ELF-1 (cell line): ENCODE data around the gene SMLR1.
A peak's percentile ranks its signal among the peaks of the same experiment; 100 is the strongest.

ENCODE experiments used
- DNase-seq: peaks from one replicate; pipeline ENCODE4 v3.0.0-alpha.2; 2016; ENCODE audit warnings: low read depth, low spot score

Gene SMLR1

DNA sequence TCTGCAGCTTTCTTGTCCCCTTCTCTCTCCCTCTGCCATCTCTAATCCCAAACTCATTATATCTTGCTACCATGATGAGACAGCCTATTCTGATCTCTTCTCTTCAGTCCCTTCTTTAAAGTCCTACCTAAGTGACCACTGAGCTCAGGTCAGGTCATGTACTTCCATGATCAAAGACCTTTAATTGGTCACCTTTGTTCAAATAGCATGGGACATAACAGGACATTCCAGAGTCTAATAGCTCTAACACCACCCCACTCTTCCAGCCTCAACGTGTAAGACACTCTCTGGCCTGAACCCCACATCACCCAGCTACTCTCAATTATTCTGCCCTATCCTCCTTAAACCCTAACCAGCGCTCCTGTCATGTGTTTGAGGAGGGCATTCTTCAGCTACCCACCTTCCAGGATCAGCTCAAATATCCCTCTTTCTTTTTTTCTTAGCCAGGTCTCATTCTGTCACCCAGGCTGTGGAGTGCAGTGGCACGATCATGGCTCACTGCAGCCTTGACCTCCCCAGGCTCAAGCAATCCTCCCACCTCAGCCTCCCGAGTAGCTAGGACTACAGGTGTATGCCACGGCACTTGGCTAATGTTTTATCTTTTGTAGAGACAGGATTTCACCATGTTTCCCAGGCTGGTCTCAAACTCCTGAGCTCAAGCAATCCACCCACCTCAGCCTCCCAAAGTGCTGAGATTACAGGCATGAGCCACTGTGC lies 2.1 kb upstream of the SMLR1 start:
- DNase-seq = no peak

DNA sequence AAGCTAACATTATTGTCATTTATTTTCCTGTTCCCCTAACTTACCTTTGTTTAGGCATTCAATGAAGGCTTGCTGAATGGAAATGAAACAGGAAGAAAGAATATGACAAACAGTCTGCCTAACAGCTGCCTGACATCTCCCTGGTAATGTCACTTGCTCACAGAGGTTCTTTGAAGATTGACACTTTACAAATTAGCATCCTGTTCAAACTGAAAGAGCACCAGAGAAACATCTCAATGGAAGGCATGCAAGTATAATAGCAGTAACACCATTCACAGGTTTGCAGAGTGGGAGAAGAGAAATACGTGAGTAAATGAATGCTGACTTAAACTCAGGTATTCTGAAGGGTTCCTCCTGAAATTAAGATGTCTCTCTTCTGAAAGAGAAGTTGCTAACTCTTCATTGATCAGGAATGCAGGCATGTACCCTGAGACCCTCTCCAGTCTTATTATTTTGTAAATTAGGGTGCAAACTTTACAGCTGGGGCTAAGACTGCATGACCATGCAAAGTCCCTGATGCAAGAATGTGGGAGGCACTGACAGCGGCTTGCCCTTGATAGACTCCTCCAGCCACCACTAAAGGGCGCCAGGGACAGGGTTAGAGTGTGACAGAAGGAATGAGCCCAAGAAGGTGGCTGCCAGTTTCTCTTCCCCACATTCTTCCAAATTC lies 1.3 kb upstream of the SMLR1 start:
- peak; percentile 31 for DNase-seq

DNA sequence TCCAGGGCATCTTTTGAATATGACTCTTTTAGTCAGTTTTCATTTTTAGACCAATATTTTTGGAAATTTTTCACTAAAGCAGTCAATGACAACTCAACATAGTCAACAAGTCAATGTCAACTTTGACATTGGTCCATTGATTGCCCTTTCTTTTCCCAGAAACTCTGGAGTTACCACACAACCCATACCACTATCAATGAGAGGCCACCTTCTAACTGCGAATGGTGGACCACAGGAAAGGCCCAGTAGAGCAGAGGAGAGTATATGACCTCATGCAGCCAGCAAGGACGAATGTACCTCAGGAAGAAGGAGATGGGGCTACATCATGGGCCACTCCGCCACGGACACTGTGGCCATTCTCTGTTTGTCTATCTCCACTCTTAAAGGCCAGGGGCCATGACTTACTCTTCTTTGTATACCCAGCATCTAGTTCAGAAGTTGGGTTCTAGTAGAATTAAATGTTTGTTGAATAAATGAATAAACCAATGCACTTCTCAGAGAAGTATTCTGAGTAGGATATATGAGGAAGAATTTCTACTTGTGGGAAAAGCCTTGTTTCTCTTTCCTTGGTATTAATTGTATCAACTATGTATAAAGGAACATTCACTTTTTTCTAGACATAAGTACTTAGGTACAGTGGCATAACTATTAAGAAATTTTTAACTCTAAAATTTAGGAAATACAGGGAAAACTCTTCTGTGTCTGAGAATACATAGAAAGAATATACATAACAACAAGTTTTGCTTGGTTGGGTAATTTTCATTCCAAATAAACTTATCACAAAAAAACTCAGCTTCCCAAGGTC lies 562 bp upstream of the SMLR1 start:
- no peak for DNase-seq

DNA sequence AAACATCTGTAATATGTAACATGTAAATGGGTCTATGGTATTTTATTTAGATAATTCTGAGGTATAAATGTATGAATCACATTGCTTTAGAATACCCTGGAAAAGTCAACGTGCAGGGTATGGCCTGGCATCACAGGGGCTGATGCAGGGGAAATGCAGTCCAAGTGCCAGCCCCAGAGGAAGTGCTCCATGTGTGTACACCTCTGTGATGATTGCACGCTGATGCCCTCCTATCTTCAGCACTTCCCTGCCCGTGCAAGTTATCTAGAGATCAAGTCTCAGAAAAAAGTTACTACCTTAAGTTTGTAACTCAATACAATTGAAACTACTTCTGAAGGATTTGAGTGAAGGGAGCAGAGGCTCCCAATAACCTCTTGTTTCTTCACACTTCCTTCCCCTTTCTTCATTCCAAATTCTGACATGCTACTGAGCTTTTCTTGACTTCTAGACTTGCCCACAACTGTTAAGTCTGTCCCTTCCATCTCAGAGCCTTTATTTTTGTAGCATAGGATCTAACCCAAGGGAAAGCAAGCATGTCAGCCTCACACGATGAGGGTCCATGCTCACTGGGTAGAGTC lies 2.2 kb downstream of the SMLR1 start:
- no peak for DNase-seq

DNA sequence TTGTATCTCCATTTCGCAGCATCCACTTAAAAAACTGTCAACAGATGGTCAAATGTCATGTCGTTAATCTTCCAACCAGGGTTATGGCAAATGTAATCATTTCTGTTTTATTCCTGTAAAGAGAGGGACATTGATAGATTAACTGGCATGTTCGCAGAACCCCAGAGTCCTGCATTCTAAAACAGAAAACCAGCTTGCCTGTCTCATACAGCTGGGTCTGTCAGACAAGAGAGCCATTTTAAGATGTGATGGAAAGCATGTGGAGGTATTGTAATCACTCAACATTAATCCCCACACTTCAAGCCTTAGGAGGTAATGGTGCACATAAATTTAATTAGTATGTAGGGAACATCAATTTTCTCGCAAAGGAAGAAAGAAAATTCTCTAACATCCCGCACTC lies 4.4 kb downstream of the SMLR1 start:
- DNase-seq = no peak

DNA sequence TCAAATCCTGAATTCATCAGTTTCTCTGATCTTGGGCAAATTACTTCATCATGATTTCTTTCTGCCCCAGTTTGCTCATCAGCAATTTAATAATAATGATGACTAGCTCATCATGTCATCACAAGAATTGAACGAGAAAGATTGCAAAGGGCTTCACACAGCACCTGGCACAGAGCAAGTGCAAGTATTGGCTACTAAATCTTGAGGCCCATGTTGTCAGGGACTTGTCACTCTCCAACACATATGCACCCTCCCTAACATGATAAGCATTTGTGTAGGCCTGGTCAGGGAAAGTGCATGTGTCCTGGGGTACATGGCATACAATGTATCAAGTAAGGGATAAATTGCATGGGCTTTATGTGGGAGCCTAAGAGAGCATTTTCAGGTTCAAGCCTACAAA lies 6.4 kb downstream of the SMLR1 start:
- DNase-seq = no peak

DNA sequence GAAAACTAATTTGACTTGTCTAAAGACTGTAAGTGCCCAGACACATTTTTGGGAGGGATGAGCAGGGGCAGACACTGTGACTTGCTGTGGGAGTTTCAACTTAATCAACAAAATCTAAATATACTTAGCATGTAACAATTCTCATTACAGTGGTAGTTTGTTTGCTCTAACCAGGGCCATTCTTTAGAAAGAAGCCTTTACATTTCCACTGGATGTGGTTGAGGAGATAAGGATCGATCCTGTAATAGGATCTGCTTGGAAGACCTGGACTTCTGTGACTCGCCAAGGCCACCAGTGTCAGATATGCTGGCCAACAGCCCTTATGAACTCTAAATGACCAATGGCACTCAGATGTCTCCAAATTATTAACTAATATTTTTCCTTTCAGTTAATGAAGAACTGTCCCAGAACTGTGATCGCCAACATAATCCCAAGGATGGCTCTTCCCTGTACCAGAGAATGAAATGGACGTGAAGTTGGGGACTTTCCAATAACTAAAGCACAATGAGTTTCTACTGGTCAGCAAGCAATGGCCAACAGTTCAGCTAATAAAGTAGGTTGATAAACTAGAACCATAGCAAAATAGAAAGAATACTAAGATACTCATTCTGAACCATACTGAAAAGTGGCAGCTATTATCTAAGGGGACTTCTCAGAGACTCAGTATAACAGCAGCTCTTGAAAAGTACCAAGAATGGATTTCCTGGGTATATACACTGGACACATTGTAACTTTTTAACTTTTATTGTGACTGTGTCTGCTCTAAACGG lies 7.5 kb downstream of the SMLR1 start:
- no peak for DNase-seq

DNA sequence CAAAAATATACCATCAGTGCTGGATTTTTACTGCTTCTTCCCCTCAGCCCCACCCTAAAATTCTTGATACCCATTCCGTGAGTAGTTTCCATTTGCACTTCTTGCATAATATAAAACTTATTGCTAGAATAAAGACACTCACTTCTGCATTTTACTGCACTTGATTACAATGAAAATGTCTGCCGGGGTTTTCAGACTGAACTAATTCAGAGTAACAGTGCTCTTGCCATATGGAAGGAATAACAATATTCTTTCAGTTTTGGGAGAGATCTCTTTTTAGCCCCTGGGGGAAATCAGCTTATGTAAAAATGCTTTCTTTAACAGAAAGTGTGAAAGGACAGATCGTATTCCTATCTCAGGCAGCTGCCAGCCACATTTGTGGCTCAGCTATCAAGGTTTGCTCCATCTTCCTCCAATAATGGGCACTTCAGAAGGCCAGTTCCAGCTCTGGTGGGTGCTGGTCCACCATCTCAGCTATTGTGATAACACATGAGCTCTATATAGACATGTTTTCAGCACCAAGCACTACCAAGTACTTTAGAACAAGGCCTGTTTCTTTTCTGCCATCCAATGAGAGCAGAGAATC lies 8.9 kb downstream of the SMLR1 start:
- no peak for DNase-seq

DNA sequence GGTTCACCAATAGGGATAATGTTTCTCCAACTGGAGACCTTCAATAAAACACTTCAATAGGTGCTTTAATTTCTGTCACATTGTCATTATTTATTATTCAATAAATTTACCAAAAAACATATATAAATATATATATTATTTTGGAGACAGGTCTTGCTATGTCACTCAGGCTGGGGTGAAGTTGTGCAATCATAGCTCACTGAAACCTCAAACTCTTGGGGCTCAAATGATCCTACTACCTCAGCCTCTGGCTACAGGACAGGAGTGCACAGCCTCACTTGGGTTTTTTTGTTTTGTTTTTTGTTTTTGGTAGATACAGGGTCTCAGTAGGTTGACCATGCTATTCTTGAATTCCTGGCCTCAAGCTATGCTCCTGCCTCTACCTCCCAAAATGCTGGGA lies 9.9 kb downstream of the SMLR1 start:
- DNase-seq = no peak

DNA sequence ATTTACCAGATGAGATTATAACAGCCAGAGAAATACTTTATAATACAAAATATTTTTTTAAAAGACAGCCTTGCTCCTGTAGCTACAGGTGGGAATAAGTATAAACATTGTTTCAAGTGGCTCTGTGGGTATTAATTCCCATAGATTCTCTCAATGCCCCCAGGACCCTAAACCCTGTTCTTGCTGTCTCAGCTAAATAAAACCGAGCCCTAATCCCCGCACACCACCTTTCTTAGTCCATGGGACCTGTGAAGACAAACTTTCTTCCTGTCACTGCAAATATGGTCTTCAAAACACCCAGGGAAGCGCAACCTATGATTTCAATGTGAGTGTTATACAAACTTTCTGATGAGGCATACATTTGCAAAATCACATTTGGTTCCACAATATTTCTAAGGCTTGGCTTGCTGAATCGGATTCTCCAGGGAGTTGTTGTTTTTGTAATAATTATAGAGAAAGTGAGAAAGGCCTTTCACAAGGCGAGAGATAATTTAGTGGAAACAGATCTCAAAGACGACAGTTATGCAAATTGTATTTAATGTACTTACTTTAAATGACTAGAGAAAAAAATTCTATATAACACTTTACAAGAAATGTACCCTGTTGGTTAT lies 11.1 kb downstream of the SMLR1 start:
- DNase-seq = no peak

DNA sequence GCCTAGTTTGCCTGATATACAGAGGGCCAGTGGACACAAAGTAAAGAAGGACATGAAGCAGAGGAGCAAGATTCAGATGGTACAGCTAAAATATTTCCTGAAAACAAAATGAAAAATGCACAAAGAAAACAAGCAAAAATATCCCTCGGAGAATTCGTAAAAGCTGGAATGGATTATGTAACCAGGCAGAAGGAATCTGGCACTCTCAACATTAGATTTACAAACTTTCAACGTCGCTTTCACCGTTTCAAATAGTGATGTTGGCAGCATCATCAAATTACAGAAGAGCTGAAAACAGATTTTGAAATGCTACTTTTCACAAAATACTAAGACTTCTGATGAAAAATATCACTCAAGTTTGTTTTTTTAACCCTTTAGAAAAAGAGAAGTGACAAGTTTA lies 11.7 kb downstream of the SMLR1 start:
- no peak for DNase-seq

DNA sequence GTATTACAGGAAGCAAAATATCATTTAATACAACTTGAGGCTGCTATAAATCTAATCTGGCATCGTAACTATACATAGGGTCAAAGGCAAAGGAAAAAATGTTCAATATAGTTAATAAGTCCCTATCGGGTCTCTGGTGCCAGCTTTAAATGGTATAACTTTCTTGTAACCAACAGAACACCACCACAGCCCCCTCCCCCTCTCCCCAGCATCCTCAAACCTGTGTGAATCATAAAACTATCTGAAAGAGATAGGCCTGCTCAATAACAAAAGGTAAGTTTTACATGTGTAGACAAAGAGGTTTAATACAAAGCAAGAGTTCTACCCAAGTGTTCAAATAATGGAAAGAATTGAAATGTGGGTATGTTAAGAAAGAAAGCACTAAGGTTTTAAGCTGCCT lies 12.2 kb downstream of the SMLR1 start:
- no peak for DNase-seq

DNA sequence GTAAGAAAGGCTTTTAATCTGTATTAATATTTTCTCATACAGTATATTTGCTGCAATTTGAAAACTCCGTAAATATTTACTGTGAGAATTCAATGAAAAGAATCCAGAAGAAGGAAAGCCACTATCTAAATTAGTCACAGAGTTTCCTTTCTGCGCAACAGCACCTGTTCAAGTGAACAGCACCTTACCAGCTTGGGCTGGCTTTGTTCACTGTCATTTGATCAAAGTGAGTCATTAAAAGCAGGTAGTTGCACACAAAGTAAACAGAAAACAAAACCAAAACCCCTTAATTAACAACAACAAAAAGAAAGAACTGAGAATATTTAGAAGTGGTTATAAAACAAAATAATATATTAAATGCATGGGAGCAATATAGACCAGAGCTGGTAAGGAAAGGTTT lies 12.8 kb downstream of the SMLR1 start:
- DNase-seq = no peak

DNA sequence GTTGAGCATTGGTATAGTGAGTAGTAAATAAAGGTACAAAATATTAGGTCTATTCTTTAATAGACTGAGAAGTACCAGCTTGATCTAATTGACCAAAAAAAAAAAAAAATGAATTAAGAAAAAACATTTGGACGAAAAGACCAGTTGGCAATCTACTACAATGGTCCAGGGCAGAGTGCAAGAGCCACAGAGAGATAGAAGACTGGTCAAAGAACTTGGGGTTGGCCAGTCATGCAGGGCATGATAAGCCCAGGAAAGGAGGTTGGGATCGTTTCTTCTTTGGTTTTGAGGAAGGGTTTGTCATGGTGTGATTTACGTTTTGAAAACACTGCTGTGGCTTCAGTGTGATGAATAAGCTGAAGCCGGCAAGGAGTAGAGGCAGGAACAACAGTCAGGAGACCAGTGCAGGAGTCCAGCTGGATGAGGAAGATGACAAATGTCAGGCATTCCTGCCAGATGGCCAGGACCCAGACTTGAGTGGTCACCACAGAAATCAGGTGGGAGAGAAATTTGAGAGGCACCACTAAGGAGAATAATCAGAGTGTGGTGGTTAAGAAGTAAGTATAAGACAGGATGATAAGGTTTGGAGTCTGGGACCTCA lies 14.0 kb downstream of the SMLR1 start:
- no peak for DNase-seq

DNA sequence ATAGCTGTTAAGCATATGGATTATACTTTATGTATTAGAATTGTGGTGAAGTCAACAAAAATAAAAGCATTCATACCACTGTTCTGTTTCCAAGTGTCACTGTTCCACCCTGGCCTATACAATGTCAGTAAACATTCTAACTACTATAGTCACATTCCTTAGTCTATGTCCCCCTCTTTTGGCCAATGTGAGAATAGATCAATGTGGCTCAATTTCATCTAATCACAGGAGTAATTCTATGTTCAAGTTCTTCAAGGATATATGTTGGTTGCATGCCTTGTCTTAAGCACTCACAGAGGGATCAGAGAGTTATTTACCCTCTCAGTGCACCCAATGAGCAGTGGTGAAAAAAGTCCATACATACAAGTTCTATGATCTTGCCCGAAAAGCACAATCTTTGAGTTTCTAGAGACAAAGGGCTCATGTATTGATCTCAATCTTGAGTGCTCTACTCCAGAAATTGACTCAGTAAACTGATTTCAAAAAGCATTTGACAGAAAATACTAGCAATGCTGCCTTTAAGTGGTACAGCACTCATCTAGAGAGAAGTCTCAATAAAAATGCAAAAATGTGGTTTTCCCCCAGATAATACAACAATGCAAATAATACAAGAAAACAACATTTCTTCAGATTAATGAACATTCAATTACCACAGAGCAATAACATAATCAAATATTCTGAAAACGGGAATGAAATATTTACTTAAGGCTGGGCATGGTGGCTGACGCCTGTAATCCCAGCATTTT lies 16.5 kb downstream of the SMLR1 start:
- no peak for DNase-seq

DNA sequence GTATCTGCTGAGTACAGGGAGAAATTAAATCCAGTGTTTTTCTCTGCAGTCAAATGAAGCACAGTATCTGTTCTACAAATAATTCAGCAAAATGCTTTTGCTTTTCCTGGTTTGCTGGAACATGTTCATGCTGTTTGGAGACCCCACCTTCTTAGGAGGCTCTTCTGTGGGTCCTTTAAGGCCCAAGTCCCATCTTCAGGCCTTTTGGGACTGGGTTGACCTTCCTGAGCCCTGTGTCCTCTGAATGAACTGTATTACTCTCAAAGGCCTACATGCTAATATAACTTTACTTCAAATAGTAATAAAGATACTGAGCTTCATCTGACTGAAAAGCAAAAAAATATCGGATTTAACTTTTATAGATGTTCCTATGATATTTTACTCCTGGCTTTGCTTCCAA lies 19.3 kb downstream of the SMLR1 start:
- DNase-seq = no peak

DNA sequence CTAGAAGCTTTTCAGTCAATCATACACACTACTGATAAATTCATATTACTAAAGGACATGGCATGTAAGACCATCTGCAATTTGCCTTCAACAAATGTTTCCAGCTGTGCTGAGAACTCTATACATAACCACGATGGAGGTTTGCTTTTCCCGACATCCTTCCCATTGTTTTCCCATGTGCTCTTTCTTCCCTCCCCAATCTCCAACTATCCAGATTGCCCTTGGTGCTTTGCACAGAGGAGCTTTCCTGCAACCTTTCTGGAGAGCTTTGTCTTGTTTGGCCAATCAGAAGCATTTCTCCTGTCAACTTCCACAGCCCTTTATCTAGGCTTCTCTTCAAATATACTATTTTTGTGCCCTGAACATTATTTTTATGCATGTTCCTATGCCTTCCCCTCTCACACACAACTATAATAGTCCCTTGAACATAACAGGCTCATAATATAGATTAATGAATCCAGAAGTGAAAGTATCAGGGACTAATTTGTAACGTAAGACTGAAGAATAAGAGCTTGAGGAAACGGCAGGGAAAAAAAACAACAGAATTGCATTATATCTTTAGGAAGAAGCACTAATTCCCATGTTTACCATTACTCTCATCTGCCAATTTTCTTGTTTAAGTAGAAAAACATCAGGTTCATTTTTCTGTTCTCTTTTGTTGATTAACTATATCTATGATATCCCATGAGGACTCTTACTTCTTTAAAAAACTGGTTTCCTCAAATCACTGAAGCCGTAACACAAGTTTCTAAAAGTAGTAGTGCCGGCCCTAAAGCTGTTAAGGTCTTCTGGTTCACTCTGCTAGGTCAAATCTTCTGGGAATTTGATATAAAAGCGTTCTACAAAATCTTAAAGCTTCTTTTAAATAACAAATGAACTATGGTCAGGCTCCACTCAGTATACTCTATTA lies 20.1 kb downstream of the SMLR1 start:
- no peak for DNase-seq

DNA sequence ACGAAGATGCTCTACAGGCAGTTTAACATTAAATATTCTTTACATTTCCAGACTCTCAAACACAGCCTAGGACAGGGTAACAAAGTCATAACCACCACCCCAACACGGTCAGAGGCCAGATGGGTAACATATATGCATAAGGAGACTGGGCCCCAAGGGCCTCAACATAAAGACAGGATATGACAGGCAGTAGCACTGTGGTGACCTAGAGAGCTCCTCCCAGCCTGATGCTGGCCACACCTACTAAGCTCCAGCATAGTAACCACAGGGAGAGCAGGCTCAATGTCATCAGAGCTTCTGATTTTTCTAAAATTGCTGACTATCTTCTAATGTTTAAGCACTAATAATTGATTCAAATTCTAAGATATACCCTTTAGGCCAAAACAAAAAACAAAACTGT lies 21.7 kb downstream of the SMLR1 start:
- DNase-seq = no peak

DNA sequence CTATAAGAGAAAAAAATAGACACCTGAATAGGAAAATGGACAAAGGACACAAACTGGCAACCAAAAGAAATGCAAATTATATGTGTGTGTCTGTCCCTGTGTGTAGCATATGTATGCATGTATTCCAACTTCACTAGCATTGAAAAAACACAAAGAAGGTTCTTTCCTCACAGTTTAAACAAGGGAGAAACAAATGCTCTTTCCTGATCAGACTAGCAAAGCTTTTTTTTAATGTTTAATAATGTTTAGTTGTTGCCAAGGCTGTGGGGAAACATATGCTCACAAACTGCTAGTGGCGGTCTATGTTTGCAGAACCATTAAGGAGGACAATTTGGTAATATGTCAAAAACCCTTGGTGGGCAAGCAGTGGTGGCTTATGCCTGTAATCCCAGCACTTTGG lies 22.4 kb downstream of the SMLR1 start:
- DNase-seq = no peak
